Cardiac muscle cell (in vitro differentiated cells and primary cell): ENCODE measurements around the gene GALNT14. TPM values are rescaled to one million over a fixed set of nuclear protein-coding genes. Genes with fewer than 3 reads are reported as not detected.

Experiments used
- DNase-seq, 2 donors: peaks; one replicate each; pipeline versions ENCODE4 v3.0.0 to v3.0.0-alpha.2; 2010 to 2017; ENCODE audit warnings: low read depth in 1 of 2, low spot score in 1 of 2
- H3K27ac ChIP-seq: fragments of 200-600 bp; sonication (generic); 2 replicates; pipeline ENCODE4 v1.5.1; 2016
- H3K27me3 ChIP-seq: fragments of 200-600 bp; sonication (generic); 2 replicates; pipeline ENCODE4 v1.6.0; 2016; ENCODE audit warnings: control low read depth
- H3K36me3 ChIP-seq: fragments of 200-600 bp; sonication (generic); 2 replicates; pipeline ENCODE4 v1.5.1; 2016; ENCODE audit warnings: control low read depth
- H3K4me1 ChIP-seq: fragments of 200-600 bp; sonication (generic); 2 replicates; pipeline ENCODE4 v1.8.1; 2017; ENCODE audit warnings: low read depth, mild to moderate bottlenecking, mixed run types
- H3K4me3 ChIP-seq: fragments of 200-600 bp; sonication (generic); 2 replicates; pipeline ENCODE4 v1.5.1; 2016; ENCODE audit warnings: mild to moderate bottlenecking
- H3K9me3 ChIP-seq: fragments of 200-600 bp; sonication (generic); 2 replicates; pipeline ENCODE4 v1.5.1; 2017; ENCODE audit warnings: low read depth, mild to moderate bottlenecking, control low read depth
- polyA plus RNA-seq: library from polyadenylated mRNA; unstranded; fragments of >200 nt; fragmentation: Nextera tagmentation; extraction: Ambion mirVana; gene quantifications from 2 replicates; pipeline ENCODE4 v1.2.1, GENCODE V29; 2016
- total RNA-seq: library from RNA; depleted of rRNA; stranded (reverse); fragments of >200 nt; gene quantifications from 2 replicates; pipeline ENCODE4 v1.2.3, GENCODE V29; 2016
- TF ChIP-seq, protein P1 (sequence below): IDR thresholded peaks from 2 replicates; pipeline ENCODE4 v1.5.1; 2012; ENCODE audit warnings: low read depth, mild to moderate bottlenecking, low read length

GALNT14 gene
- total and polyA plus RNA-seq, 2 experiments from 2014 or later: 0.84 to 1.1 TPM

DNA sequence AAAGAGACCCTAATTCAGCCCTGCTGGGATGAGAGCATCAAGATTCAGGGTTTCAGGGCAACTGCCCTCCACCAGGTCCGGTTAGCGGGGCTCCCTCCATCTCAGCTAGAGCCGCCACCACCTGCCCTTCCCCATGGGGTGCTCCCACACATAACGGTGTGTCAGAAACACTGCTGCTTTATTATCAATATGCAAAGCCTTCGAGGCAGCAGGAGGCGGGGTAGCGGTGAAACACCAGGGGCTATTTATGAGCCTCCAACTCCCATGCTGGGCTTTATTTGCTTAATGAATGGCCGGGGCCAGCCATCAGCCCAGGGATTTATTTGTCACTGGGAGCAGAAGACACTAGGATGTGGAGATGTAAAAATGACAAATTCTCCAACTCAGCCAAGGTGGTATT is 109.8 kb downstream of the GALNT14 start:
- DNase-seq: no peak
- H3K36me3 ChIP-seq: no peaks in the 10 kb centered on the region
- no peak overlapping the region for H3K27ac ChIP-seq
- TF ChIP-seq, protein P1, sequence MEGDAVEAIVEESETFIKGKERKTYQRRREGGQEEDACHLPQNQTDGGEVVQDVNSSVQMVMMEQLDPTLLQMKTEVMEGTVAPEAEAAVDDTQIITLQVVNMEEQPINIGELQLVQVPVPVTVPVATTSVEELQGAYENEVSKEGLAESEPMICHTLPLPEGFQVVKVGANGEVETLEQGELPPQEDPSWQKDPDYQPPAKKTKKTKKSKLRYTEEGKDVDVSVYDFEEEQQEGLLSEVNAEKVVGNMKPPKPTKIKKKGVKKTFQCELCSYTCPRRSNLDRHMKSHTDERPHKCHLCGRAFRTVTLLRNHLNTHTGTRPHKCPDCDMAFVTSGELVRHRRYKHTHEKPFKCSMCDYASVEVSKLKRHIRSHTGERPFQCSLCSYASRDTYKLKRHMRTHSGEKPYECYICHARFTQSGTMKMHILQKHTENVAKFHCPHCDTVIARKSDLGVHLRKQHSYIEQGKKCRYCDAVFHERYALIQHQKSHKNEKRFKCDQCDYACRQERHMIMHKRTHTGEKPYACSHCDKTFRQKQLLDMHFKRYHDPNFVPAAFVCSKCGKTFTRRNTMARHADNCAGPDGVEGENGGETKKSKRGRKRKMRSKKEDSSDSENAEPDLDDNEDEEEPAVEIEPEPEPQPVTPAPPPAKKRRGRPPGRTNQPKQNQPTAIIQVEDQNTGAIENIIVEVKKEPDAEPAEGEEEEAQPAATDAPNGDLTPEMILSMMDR: no peak
- no peak overlapping the region for H3K4me3 ChIP-seq
- no peaks in the 10 kb centered on the region for H3K9me3 ChIP-seq
- no peaks in the 10 kb centered on the region for H3K4me1 ChIP-seq
- H3K27me3 ChIP-seq: no peaks in the 10 kb centered on the region

DNA sequence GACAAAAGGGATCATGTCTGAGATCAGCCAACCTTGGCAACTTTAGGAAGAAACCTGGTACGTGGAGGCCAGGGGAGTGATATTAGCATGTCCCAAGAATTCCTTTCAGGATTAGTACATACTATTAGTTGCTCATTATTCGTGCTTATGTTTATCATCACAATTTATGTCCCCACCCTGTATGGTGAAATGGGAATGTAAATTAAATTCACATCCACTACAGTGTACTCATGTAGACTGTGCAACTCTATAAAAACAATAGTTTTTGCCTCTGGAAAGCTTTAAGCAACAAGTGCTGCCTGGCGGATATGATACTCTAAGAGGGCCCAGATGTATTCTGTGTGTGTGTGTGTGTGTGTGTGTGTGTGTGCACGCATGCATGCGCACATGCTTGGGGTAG is 110.7 kb downstream of the GALNT14 start:
- no peaks in the 10 kb centered on the region for H3K9me3 ChIP-seq
- no peak for DNase-seq
- TF ChIP-seq, protein P1: no peak
- H3K27ac ChIP-seq: no peak overlapping the region
- H3K27me3 ChIP-seq: no peaks in the 10 kb centered on the region
- no peaks in the 10 kb centered on the region for H3K4me1 ChIP-seq
- no peak overlapping the region for H3K4me3 ChIP-seq
- no peaks in the 10 kb centered on the region for H3K36me3 ChIP-seq

DNA sequence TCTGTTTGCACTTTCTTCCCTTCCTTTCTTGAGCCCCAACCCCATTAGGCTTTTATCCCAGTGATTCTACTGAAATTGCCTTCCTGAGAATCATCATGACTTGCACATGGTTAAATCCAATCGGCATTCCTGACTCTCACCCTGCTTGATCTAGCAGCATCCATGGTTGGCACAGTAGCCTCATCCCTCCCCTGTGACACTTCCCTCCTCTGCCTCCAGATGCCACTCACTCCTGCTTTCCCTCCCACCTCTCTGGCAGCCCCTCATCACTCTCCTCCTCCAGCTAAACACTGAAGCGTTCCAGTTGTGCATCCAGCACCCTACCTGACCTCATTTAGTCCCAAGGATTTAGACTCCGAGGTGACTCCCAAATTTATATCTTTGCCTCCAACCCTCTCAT is 114.7 kb downstream of the GALNT14 start:
- no peak overlapping the region for H3K27ac ChIP-seq
- no peak overlapping the region for H3K4me3 ChIP-seq
- peaks cover 8% of the 10 kb centered on the region for H3K4me1 ChIP-seq
- no peak for DNase-seq
- TF ChIP-seq, protein P1: no peak
- H3K27me3 ChIP-seq: no peaks in the 10 kb centered on the region
- H3K9me3 ChIP-seq: no peaks in the 10 kb centered on the region
- no peaks in the 10 kb centered on the region for H3K36me3 ChIP-seq

DNA sequence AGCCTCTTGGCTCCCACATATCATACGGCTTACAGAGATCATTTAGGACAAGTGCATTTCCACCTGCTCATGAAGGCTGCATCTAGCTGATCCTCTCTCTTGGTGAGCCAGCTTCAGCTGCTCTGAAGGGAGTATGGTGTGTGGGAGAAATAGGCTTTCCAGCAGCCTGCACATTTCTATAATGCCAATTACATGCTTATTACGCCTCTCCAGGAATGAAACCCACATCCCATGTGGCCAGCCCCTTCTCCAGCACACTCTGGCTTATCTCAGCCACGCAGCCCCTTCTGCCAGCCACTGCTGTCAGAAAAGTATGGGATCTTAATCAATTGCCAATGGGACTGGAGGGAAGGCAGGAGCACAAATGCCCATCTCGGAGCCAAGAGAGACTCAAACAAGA is 117.5 kb downstream of the GALNT14 start:
- Histone ChIP-seq H3K36me3 (no peaks in the 10 kb centered on the region), H3K4me1 (peaks cover 8% of the 10 kb centered on the region), H3K27ac (no peak overlapping the region), H3K4me3 (no peak overlapping the region), H3K9me3 (no peaks in the 10 kb centered on the region), H3K27me3 (no peaks in the 10 kb centered on the region)
- TF ChIP-seq, protein P1: no peak
- DNase-seq: no peak

DNA sequence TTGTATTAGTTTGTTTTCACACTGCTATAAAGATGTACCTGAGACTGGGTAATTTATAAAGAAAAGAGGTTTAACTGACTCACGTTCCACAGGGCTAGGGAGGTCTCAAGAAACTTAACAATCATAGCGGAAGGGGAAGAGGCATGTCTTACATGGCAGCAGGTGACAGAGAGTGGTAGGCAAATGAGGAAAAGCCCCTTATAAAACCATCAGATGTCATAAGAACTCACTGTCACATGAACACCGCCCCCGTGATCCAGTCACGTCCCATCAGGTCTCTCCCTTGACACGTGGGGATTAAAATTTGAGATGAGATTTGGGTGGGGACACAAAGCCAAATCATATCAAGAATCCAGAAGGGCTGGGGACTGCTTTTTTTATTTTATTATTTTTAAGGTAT is 120.0 kb downstream of the GALNT14 start:
- H3K4me1 ChIP-seq: peaks cover 8% of the 10 kb centered on the region
- TF ChIP-seq, protein P1: no peak
- no peaks in the 10 kb centered on the region for H3K36me3 ChIP-seq
- H3K27ac ChIP-seq: no peak overlapping the region
- H3K4me3 ChIP-seq: no peak overlapping the region
- no peaks in the 10 kb centered on the region for H3K9me3 ChIP-seq
- no peak for DNase-seq
- H3K27me3 ChIP-seq: no peaks in the 10 kb centered on the region

DNA sequence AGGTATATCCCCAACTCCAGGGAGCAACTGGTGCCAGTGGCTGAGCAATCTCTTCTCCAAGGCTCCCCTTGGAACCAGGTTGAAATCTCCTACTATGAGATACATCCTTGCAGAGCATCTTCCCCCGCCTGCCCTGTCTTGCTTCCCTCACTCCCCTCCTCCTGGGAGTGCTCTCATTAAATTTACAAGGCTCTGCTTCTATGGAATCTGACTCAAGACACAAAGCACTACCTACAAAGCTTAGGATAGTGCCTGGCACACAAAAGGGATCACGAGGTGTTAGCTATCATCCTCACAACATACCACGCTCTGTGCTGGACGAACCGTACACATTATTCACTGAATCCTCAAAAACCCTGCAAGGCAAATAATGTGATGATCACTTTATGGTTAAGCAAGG is 121.6 kb downstream of the GALNT14 start:
- TF ChIP-seq, protein P1: no peak
- DNase-seq: no peak
- Histone ChIP-seq H3K4me1 (peaks cover 8% of the 10 kb centered on the region), H3K9me3 (no peaks in the 10 kb centered on the region), H3K27ac (no peak overlapping the region), H3K4me3 (no peak overlapping the region), H3K27me3 (no peaks in the 10 kb centered on the region), H3K36me3 (no peaks in the 10 kb centered on the region)
